Measurements from ENCODE around the gene DICER1.

Gene DICER1

GRCh38 chr14:95054346-95055280, 102.7 kb downstream of the DICER1 start:
- H3K4me3 ChIP-seq (replicated peaks; ENCODE audit: low read depth, low read length): no peak overlapping the region
- no peak for TF ChIP-seq CTCF (IDR thresholded peaks at IDR 0.05; ENCODE audit: low read depth, low read length, missing control alignments)
- DNase-seq (ENCODE audit: extremely low read depth, low read depth): no peak

- DNase-seq (ENCODE audit: extremely low read depth, low read depth): no peak
- no peak overlapping the region for H3K4me3 ChIP-seq (replicated peaks; ENCODE audit: low read depth, low read length)
- no peak for TF ChIP-seq CTCF (IDR thresholded peaks at IDR 0.05; ENCODE audit: low read depth, low read length, missing control alignments)
Measured at GRCh38 chr14:95052016-95052585, 105.2 kb downstream of the DICER1 start.

- H3K4me3 ChIP-seq (replicated peaks; ENCODE audit: low read depth, low read length): no peak overlapping the region
- DNase-seq (ENCODE audit: extremely low read depth, low read depth): no peak
- no peak for TF ChIP-seq CTCF (IDR thresholded peaks at IDR 0.05; ENCODE audit: low read depth, low read length, missing control alignments)
Measured at GRCh38 chr14:95049952-95050351, 107.4 kb downstream of the DICER1 start.

DNA sequence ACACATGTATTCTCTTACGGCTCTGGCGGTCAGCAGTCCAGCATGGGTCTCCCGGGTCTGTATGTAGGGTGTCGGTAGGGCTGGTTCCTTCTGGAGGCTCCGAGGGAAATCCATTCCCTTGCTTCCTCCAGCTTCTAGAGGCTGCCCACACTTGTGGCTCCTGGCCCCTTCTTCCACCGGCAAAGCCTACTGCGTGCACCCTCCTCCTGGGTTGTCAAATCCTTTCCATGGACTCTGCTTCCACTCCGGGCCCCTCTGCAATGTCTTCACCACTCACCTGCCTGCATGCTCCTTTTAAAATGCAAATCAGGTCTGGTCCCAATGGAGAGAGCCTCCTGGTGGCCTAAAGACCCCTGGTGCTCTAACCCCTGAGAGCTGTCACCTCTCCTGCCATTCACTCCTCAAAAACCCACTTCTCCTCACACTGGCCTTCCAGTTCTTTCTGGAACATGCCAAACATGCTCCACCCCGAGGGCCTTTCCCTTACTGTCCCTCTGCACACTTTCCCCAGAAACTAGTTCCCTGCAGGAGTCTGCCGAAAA, 108.5 kb downstream of the DICER1 start:
- DNase-seq (ENCODE audit: extremely low read depth, low read depth): no peak
- H3K4me3 ChIP-seq (replicated peaks; ENCODE audit: low read depth, low read length): no peak overlapping the region
- TF ChIP-seq CTCF (IDR thresholded peaks at IDR 0.05; ENCODE audit: low read depth, low read length, missing control alignments): no peak

- DNase-seq (ENCODE audit: extremely low read depth, low read depth): no peak
- no peak overlapping the region for H3K4me3 ChIP-seq (replicated peaks; ENCODE audit: low read depth, low read length)
- TF ChIP-seq CTCF (IDR thresholded peaks at IDR 0.05; ENCODE audit: low read depth, low read length, missing control alignments): no peak
Measured at GRCh38 chr14:95047754-95048153, 109.6 kb downstream of the DICER1 start.

- no peak overlapping the region for H3K4me3 ChIP-seq (replicated peaks; ENCODE audit: low read depth, low read length)
- TF ChIP-seq CTCF (IDR thresholded peaks at IDR 0.05; ENCODE audit: low read depth, low read length, missing control alignments): no peak
- peak; percentile 4 for DNase-seq (ENCODE audit: extremely low read depth, low read depth)
Measured at GRCh38 chr14:95046711-95047681, 110.3 kb downstream of the DICER1 start.
